Upper lobe of right lung (tissue), 1 donor: Measurements from ENCODE around the gene RPS3. TPM values are rescaled to one million over a fixed set of nuclear protein-coding genes. Genes with fewer than 3 reads are reported as not detected.

ENCODE experiments used
- ATAC-seq: fragments of 200-7000 bp; cut with Tn5 transposase; one replicate; pipeline ENCODE4 v1.9.1; 2020; ENCODE audit warnings: mild to moderate bottlenecking, moderate library complexity
- DNase-seq: peaks from one replicate; pipeline ENCODE4 v3.0.0-alpha.2; 2020
- H3K27ac ChIP-seq: fragments of 200-600 bp; one replicate; pipeline ENCODE4 v1.8.0; 2022
- H3K27me3 ChIP-seq: fragments of 200-600 bp; one replicate; pipeline ENCODE4 v1.8.0; 2022; ENCODE audit warnings: mild to moderate bottlenecking
- H3K36me3 ChIP-seq: fragments of 200-600 bp; one replicate; pipeline ENCODE4 v1.8.0; 2022
- H3K4me1 ChIP-seq: fragments of 200-600 bp; one replicate; pipeline ENCODE4 v1.8.0; 2022
- H3K4me3 ChIP-seq: fragments of 200-600 bp; one replicate; pipeline ENCODE4 v1.8.0; 2022; ENCODE audit warnings: mild to moderate bottlenecking
- H3K9me3 ChIP-seq: fragments of 200-600 bp; one replicate; pipeline ENCODE4 v1.8.0; 2022
- intact Hi-C: fragments of 100-400 bp; cut with DNase I; formaldehyde crosslinking; loops from one replicate; pipeline ENCODE4 v1.11.0; 2022
- total RNA-seq: library from RNA; stranded (reverse); fragmentation: NEBNext Ultra II Directional; extraction: Animal tissue kit (Norgen Biotek cat#: 25700); gene quantifications from one replicate; pipeline ENCODE4 v1.2.1, GENCODE V29; 2021
- TF ChIP-seq, protein P1 (sequence below): fragments of 200-600 bp; IDR thresholded peaks from one replicate; pipeline ENCODE4 v1.8.0; 2022; ENCODE audit warnings: antibody characterized with exemption
- donor health status: DM: no; HTN: yes; CAD: no; lungs with severe emphysema.

The RPS3 gene
- total RNA-seq, 1 donor from 2014 or later, result 1,778 TPM

DNA sequence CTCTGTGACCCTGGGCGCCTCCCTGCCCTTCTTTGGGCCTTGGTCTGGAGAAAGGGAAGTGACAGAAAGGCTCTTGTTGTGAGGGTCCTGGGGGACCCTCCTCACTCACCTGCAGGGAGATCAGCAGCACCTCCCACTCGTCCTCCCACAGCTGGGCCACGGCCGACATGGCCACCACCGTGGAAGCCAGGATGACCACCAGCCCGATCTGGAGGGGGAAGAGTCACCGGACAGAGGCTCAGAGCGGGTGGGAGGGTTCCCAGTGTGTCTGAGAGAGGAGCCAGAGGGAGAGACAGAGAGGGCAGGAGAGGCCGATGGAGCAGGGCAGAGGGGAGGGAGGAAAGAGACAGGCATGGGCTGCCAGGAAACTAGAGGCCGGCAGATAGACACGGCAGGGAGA lies 50.5 kb downstream of the RPS3 start:
- intact Hi-C loops, result no loop called here
- Histone ChIP-seq H3K4me3 (no peak overlapping the region), H3K27me3 (no peaks in the 10 kb centered on the region), H3K27ac (no peak overlapping the region), H3K9me3 (no peaks in the 10 kb centered on the region), H3K4me1 (no peaks in the 10 kb centered on the region), H3K36me3 (no peaks in the 10 kb centered on the region)
- ATAC-seq (no peak), DNase-seq (no peak)
- TF ChIP-seq, protein P1, sequence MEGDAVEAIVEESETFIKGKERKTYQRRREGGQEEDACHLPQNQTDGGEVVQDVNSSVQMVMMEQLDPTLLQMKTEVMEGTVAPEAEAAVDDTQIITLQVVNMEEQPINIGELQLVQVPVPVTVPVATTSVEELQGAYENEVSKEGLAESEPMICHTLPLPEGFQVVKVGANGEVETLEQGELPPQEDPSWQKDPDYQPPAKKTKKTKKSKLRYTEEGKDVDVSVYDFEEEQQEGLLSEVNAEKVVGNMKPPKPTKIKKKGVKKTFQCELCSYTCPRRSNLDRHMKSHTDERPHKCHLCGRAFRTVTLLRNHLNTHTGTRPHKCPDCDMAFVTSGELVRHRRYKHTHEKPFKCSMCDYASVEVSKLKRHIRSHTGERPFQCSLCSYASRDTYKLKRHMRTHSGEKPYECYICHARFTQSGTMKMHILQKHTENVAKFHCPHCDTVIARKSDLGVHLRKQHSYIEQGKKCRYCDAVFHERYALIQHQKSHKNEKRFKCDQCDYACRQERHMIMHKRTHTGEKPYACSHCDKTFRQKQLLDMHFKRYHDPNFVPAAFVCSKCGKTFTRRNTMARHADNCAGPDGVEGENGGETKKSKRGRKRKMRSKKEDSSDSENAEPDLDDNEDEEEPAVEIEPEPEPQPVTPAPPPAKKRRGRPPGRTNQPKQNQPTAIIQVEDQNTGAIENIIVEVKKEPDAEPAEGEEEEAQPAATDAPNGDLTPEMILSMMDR, result no peak

DNA sequence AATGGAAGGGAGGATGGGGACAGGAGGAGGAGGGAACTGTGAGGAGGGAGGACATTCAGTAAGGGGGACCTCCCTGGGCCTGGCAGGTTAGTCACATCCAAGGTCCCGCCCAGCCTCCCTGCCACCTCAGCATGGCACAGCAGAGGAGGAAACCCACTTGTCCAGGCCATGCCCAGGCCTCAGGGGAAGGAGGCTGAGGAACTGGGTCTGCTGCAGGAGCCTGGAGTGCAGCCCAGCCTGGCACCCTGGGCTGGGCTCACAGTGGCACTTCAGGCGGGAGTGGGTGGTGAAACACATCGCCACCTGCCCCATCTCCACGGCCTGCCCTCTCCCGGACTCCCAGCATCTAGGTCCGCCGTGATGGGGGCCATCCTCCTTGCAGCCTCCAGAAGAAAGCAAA lies 50.9 kb downstream of the RPS3 start:
- Histone ChIP-seq H3K27ac (no peak overlapping the region), H3K4me3 (no peak overlapping the region), H3K27me3 (no peaks in the 10 kb centered on the region), H3K36me3 (no peaks in the 10 kb centered on the region), H3K9me3 (no peaks in the 10 kb centered on the region), H3K4me1 (no peaks in the 10 kb centered on the region)
- TF ChIP-seq, protein P1, result no peak
- intact Hi-C loops, result no loop called here
- ATAC-seq (no peak), DNase-seq (no peak)

DNA sequence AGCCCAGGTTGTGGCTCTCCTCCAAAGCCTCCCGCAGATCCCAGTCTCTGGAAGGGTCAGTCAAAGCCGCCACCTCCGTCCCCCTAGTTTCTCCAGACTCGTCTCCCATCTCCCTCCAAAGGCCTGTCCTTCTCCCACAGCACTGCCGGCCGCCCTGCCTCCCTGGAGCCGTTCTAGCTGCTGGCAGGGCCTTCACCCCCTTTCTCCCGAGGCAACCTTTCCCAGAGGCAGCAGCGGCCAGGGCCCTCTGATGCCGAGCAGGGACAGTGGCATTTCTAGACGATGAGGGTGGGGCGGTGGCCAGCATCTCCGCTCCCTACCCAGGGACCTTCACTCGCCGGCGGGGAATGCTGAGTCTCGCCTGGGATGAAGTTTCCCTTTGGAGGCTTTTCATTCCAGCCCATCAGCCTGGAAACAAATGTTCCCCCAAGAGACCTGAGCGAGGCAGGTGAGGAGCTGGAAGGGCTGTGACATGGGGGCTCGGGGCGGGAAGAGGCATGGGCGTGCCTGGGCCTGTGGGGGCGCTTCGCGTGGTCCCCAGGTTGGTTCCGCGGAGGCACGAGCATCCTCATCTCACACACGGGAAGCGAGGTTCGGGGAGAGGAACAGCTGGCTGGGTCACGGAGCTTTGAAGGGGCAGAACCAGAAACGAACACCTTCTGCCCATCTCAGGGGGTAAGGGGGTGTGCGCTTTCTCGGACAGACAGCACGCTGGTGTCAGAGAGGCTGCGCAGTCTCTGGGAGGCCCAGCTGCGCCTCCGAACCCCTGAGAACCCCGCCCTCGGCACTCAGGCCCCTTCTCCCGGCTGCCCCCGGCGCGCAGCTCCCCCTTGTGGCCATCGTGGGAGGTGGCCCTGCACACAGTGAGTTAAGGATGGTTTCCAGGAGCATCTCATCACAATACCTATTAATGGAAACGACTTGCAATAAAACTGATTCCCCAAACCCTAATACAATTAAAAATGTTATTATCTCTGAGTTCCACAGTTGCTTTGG lies 51.8 kb downstream of the RPS3 start:
- no peak for DNase-seq
- Histone ChIP-seq H3K27ac (no peak overlapping the region), H3K36me3 (no peaks in the 10 kb centered on the region), H3K4me3 (no peak overlapping the region), H3K27me3 (no peaks in the 10 kb centered on the region), H3K4me1 (no peaks in the 10 kb centered on the region), H3K9me3 (no peaks in the 10 kb centered on the region)
- ATAC-seq, result peak; percentile 47
- intact Hi-C loops, result no loop called here
- TF ChIP-seq, protein P1, result peak; percentile 64

DNA sequence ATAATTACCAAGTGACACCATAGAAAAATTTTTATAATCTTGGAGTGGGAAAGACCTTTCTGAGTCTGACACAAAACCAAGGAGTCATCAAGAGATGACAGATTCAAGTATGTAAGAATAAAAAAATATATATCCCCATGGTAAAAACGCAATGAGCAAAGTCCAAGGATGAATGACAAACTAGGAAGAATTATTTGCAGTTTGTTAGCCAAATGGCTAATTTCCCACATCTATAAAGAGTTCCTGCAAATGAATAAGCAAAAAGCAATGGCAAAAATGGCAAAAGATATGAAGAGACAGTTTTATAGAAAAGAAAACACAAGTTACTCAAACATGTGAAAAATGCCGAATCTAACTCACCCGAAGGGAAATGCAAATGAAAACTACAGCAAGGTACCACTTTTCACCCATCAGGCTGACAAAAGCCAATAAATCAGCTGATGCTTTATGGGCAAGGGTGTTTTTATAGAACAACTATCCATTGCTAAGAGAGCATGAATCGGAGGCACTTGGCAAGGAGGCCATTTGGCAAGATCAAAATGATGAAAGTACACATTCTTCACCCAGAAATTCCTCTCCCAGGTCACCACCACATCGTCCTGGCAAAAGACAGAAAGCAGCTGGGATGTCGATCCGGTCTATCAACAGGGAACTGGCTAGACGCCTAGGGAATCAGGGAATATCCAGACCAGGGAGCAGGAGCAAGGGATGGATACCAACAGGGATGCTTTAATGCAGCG lies 54.8 kb downstream of the RPS3 start:
- intact Hi-C loops, result no loop called here
- H3K9me3 ChIP-seq, result no peaks in the 10 kb centered on the region
- no peak overlapping the region for H3K4me3 ChIP-seq
- H3K4me1 ChIP-seq, result no peaks in the 10 kb centered on the region
- H3K27me3 ChIP-seq, result no peaks in the 10 kb centered on the region
- no peak overlapping the region for H3K27ac ChIP-seq
- H3K36me3 ChIP-seq, result no peaks in the 10 kb centered on the region
- TF ChIP-seq, protein P1, result no peak
- DNase-seq (no peak), ATAC-seq (no peak)

DNA sequence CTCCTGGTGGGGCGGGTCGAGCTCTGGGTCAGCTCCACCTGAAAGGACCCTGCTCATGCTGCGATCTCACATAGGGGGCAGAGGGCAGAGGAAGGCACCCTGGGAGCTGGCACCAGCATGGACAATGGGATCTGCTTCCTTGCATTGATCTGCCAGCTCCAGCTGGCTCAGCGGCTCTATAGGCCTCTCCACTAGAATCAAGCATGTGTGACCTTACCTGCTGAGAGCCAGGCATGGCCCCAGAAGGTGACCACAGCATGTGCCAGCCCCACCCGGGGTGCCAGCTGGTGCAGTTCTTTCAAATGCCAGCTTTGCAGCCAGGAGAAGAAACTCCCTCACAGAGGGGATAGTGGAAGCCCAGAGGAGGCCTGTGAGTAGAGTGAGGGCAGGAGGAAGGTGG lies 55.7 kb downstream of the RPS3 start:
- Histone ChIP-seq H3K27ac (no peak overlapping the region), H3K36me3 (no peaks in the 10 kb centered on the region), H3K9me3 (no peaks in the 10 kb centered on the region), H3K4me3 (no peak overlapping the region), H3K4me1 (no peaks in the 10 kb centered on the region), H3K27me3 (no peaks in the 10 kb centered on the region)
- TF ChIP-seq, protein P1, result no peak
- ATAC-seq (no peak), DNase-seq (no peak)
- intact Hi-C loops, result no loop called here

Other genes starting within 250 kb of the RPS3 start
- gene SLCO2B1, start 248.4 kb upstream of the RPS3 start, total RNA-seq, result 204 TPM
- gene TPBGL, start 158.7 kb upstream of the RPS3 start, total RNA-seq, result 0.64 TPM
- gene ARRB1, start 47.9 kb upstream of the RPS3 start, total RNA-seq, result 188 TPM
- gene KLHL35, start 33.7 kb downstream of the RPS3 start, total RNA-seq, result 3.4 TPM
- 19.3 TPM for gene GDPD5, start 126.4 kb downstream of the RPS3 start, total RNA-seq
- gene SERPINH1, start 162.7 kb downstream of the RPS3 start, total RNA-seq, result 152 TPM